ENCODE measurements around the gene MRPL9.

The MRPL9 gene

GRCh38 chr1:151720125-151720524 lies 43.2 kb downstream of the MRPL9 start:
- Histone ChIP-seq H3K4me1 (peaks cover 21 to 37% (median 34%) of the 10 kb centered on the region in 10 experiments), H3K9me3 (replicated peaks in 1 of 11) (no peaks in the 10 kb centered on the region), H3K4me3 (peak overlapping the region in 6 of 10 experiments; percentile 4 to 68 (median 38); a peak in 6 of 20 replicates), H3K27ac (no peak overlapping the region), H3K27me3 (peaks cover 65 to 89% (median 82%) of the 10 kb centered on the region in 11 experiments), H4K20me1 (peaks cover 0 to 14% (median 0%) of the 10 kb centered on the region in 11 experiments; a peak in 3 of 22 replicates), H3K36me3 (no peaks in the 10 kb centered on the region), H3K9ac (peak overlapping the region in 5 of 11 experiments; percentile 11 to 40 (median 15); a peak in 2 of 22 replicates), H3K4me2 (peak overlapping the region; percentile 81 to 99 (median 90))
- no peak for TF ChIP-seq Cebpa-rat (IDR thresholded peaks at IDR 0.05)

- Histone ChIP-seq H3K9me3 (replicated peaks in 1 of 11) (no peaks in the 10 kb centered on the region), H3K4me3 (no peak overlapping the region), H3K36me3 (no peaks in the 10 kb centered on the region), H4K20me1 (peaks cover 0 to 14% (median 0%) of the 10 kb centered on the region in 11 experiments; a peak in 3 of 22 replicates), H3K4me2 (no peak overlapping the region), H3K27ac (no peak overlapping the region), H3K4me1 (peaks cover 21 to 37% (median 34%) of the 10 kb centered on the region in 10 experiments), H3K27me3 (peaks cover 67 to 95% (median 86%) of the 10 kb centered on the region in 11 experiments), H3K9ac (no peak overlapping the region)
- TF ChIP-seq Cebpa-rat (IDR thresholded peaks at IDR 0.05) = no peak
Measured at GRCh38 chr1:151718666-151719065, 44.6 kb downstream of the MRPL9 start.

- Histone ChIP-seq H3K4me2 (peak overlapping the region in 7 of 11 experiments; percentile 24 to 49 (median 37); a peak in 6 of 22 replicates), H3K36me3 (no peaks in the 10 kb centered on the region), H3K4me1 (peaks cover 21 to 42% (median 36%) of the 10 kb centered on the region in 10 experiments), H3K9ac (no peak overlapping the region), H4K20me1 (peaks cover 0 to 14% (median 0%) of the 10 kb centered on the region in 11 experiments; a peak in 3 of 22 replicates), H3K27ac (no peak overlapping the region), H3K9me3 (replicated peaks in 1 of 11) (no peaks in the 10 kb centered on the region), H3K4me3 (no peak overlapping the region), H3K27me3 (peaks cover 65 to 89% (median 82%) of the 10 kb centered on the region in 11 experiments)
- TF ChIP-seq Cebpa-rat (IDR thresholded peaks at IDR 0.05) = no peak
Measured at GRCh38 chr1:151718011-151718431, 45.3 kb downstream of the MRPL9 start.

GRCh38 chr1:151716771-151717631 lies 46.3 kb downstream of the MRPL9 start, which contains the start of gene CELF3:
TSS of gene CELF3 (minus strand) at chr1:151716803. CDS start at chr1:151716020, 783 bp downstream.
- H3K4me2 ChIP-seq = peak within 1 kb of the TSS; percentile 24 to 53 (median 38); a peak in 18 of 22 replicates
- H3K4me3 ChIP-seq = peak within 1 kb of the TSS in 1 of 10 experiments; percentile 16; a peak in 2 of 20 replicates
- peaks cover 0 to 14% (median 0%) of the 10 kb centered on the region in 11 experiments; a peak in 3 of 22 replicates for H4K20me1 ChIP-seq
- TF ChIP-seq Cebpa-rat (IDR thresholded peaks at IDR 0.05) = no peak
- H3K4me1 ChIP-seq = peaks cover 17 to 50% (median 44%) of the 10 kb centered on the region in 10 experiments
- H3K27me3 ChIP-seq = peaks cover 55 to 79% (median 72%) of the 10 kb centered on the region in 11 experiments
- H3K9ac ChIP-seq = no peak within 1 kb of the TSS
- no peaks in the 10 kb centered on the region for H3K36me3 ChIP-seq
- no peaks in the 10 kb centered on the region for H3K9me3 ChIP-seq (replicated peaks in 1 of 11)
- no peak within 1 kb of the TSS for H3K27ac ChIP-seq

GRCh38 chr1:151716405-151716762 lies 46.9 kb downstream of the MRPL9 start:
- Histone ChIP-seq H3K4me3 (no peak overlapping the region), H3K36me3 (no peaks in the 10 kb centered on the region), H3K27me3 (peaks cover 49 to 72% (median 66%) of the 10 kb centered on the region in 11 experiments), H3K27ac (no peak overlapping the region), H3K9me3 (replicated peaks in 1 of 11) (no peaks in the 10 kb centered on the region), H3K4me2 (no peak overlapping the region), H4K20me1 (peaks cover 0 to 14% (median 0%) of the 10 kb centered on the region in 11 experiments; a peak in 3 of 22 replicates), H3K9ac (no peak overlapping the region), H3K4me1 (peaks cover 11 to 50% (median 44%) of the 10 kb centered on the region in 10 experiments)
- no peak for TF ChIP-seq Cebpa-rat (IDR thresholded peaks at IDR 0.05)

GRCh38 chr1:151715726-151716404 lies 47.4 kb downstream of the MRPL9 start:
- H4K20me1 ChIP-seq = peaks cover 0 to 14% (median 0%) of the 10 kb centered on the region in 11 experiments; a peak in 3 of 22 replicates
- H3K9ac ChIP-seq = no peak overlapping the region
- H3K4me2 ChIP-seq = no peak overlapping the region
- H3K9me3 ChIP-seq (replicated peaks in 1 of 11) = no peaks in the 10 kb centered on the region
- no peak overlapping the region for H3K27ac ChIP-seq
- TF ChIP-seq Cebpa-rat (IDR thresholded peaks at IDR 0.05) = no peak
- H3K27me3 ChIP-seq = peaks cover 48 to 68% (median 62%) of the 10 kb centered on the region in 11 experiments
- H3K36me3 ChIP-seq = no peaks in the 10 kb centered on the region
- H3K4me1 ChIP-seq = peaks cover 8 to 50% (median 43%) of the 10 kb centered on the region in 10 experiments
- no peak overlapping the region for H3K4me3 ChIP-seq

- Histone ChIP-seq H3K9me3 (replicated peaks in 1 of 11) (no peaks in the 10 kb centered on the region), H3K4me2 (no peak overlapping the region), H3K4me1 (peaks cover under 1 to 49% (median 41%) of the 10 kb centered on the region in 10 experiments; a peak in 17 of 20 replicates), H3K36me3 (no peaks in the 10 kb centered on the region), H3K4me3 (no peak overlapping the region), H4K20me1 (peaks cover 0 to 14% (median 0%) of the 10 kb centered on the region in 11 experiments; a peak in 3 of 22 replicates), H3K27me3 (peaks cover 42 to 61% (median 54%) of the 10 kb centered on the region in 11 experiments), H3K27ac (no peak overlapping the region), H3K9ac (no peak overlapping the region)
- no peak for TF ChIP-seq Cebpa-rat (IDR thresholded peaks at IDR 0.05)
Measured at GRCh38 chr1:151714820-151715725, 48.2 kb downstream of the MRPL9 start.

GRCh38 chr1:151713874-151714273 lies 49.4 kb downstream of the MRPL9 start:
- Histone ChIP-seq H3K27ac (no peak overlapping the region), H3K36me3 (no peaks in the 10 kb centered on the region), H3K4me2 (no peak overlapping the region), H4K20me1 (peaks cover 0 to 14% (median 0%) of the 10 kb centered on the region in 11 experiments; a peak in 3 of 22 replicates), H3K9ac (no peak overlapping the region), H3K27me3 (peaks cover 31 to 50% (median 42%) of the 10 kb centered on the region in 11 experiments), H3K4me3 (no peak overlapping the region), H3K4me1 (peaks cover 7 to 60% (median 52%) of the 10 kb centered on the region in 10 experiments; a peak in 19 of 20 replicates), H3K9me3 (replicated peaks in 1 of 11) (no peaks in the 10 kb centered on the region)
- TF ChIP-seq Cebpa-rat (IDR thresholded peaks at IDR 0.05) = no peak
